NCI-H2107 treated with DMSO at 0.1 percent for 48 hours (cell line): Measurements from ENCODE around the gene ZNF649.

Experiments
- DNase-seq: peaks from one replicate; lab custom pipeline; 2025; ENCODE audit not compliant: unreplicated experiment; lab: John Stamatoyannopoulos, UW

The ZNF649 gene

GRCh38 chr19:51887522-51888498 lies 17.0 kb downstream of the ZNF649 start, which contains the start of gene ZNF577:
TSS of gene ZNF577 (minus strand) at chr19:51887951. CDS start at chr19:51880382, 7,569 bp downstream.
- no peak for DNase-seq

- DNase-seq, result no peak
Observed at GRCh38 chr19:51884713-51885112, 20.1 kb downstream of the ZNF649 start.

DNA sequence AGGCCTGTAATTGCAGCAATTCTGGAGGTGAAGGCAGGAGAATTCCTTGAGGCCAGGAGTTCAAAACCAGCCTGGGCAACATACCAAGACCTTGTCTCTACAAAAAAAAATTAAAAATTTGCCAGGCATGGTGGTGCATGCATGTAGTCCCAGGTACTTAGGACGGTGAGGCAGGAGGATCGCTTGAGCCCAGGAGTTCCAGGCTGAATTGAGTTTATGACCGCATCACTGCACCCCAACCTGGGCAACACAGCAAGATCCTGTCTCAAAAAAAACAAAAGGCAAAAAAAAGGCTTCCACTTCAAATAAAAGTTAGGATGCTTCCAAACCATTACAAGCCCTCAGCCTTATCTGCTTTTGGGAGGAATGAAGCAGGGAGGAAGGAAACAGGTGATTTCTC lies 22.3 kb downstream of the ZNF649 start:
- no peak for DNase-seq

DNA sequence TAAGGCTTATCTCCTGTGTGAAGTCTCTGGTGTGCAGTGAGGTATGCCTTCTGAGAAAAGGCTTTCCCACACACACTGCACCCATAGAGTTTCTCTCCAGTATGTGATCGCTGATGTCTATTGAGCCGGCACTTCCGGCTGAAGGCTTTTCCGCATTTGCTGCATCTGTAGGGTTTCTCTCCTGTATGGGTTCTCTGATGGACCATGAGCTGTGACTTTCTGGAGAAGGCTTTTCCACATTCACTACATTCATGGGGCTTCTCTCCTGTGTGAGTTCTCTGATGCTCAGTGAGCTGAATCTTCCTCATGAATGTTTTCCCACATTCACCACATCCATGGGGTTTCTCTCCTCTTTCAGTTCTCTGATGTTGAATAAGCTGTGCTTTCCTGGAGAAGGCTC lies 31.7 kb downstream of the ZNF649 start:
- DNase-seq, result no peak

DNA sequence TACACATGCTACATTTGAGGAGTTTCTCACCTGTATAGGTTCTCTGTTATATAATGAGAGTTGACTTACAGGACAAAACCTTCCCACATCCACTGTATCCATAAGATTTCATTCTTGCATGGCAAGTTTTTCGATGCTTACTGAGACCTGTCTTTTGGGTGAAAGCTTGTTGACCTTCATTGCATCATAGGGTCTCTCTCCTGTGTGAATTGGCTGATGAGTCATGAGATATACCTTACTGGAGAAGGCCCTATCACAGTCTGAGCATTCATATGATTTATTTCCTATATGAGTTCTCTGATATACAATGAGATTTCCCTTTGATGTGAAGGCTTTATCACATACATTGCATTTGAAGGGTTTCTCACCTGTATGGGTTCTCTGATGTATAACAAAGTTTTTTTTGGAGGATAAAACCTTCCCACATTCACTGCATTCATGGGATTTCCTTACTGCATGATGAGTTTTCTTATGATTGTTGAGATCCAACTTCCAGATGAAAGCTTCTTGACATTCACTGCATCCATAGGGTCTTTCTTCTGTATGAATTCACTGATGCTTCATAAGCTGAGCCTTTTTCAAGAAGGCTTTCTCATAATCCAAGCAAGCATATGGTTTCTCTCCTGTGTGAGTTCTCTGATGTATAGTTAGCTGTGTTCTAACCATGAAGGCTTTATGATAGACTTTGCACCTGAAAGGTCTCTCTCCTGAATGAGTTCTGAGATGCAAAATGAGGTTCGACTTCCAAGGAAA lies 42.8 kb downstream of the ZNF649 start:
- DNase-seq, result no peak
